ENCODE data around the gene TM7SF3. TPM values are rescaled to one million over a fixed set of nuclear protein-coding genes. Genes with fewer than 3 reads are reported as not detected.
A peak's percentile ranks its signal among the peaks of the same experiment; 100 is the strongest.

TM7SF3 gene
- total and polyA plus RNA-seq, 2 donors (not counting 1 experiment from before 2014, with no cell fraction given): 85.3 to 156 TPM

- H3K27ac ChIP-seq (ENCODE audit: insufficient read depth, low read length): peak overlapping the region; percentile 59
- H3K9ac ChIP-seq (ENCODE audit: insufficient read depth, low read length): no peak overlapping the region
- peak overlapping the region; percentile 87 for H3K4me2 ChIP-seq (ENCODE audit: extremely low read depth, insufficient read depth, low read length)
- DNase-seq (ENCODE audit: low read depth in 2 of 2): no peak
- no peaks in the 10 kb centered on the region for H3K36me3 ChIP-seq (ENCODE audit: control insufficient read depth, insufficient read depth, low read length)
- TF ChIP-seq CTCF (conservative IDR thresholded peaks at IDR 0.05 in 1 of 2, IDR thresholded peaks at IDR 0.05 in 1 of 2; ENCODE audit: low read depth in 1 of 2, low read length in 2 of 2) (peak in 1 of 2 donors; percentile 14), EZH2 (IDR thresholded peaks at IDR 0.05; ENCODE audit: low read length, missing control alignments) (no peak)
- no peaks in the 10 kb centered on the region for H3K4me1 ChIP-seq (ENCODE audit: control insufficient read depth, extremely low read depth, insufficient read depth, low read length)
- no peaks in the 10 kb centered on the region for H3K27me3 ChIP-seq (ENCODE audit: control insufficient read depth, insufficient read depth, low read length)
- H3K4me3 ChIP-seq (replicated peaks in 1 of 4; ENCODE audit: control extremely low read depth in 1 of 4, insufficient read depth in 1 of 4, low read depth in 3 of 4, low read length in 4 of 4): peak overlapping the region; percentile 12 to 93 (median 52)
- H4K20me1 ChIP-seq (ENCODE audit: control insufficient read depth, extremely low read depth, insufficient read depth, low read length): no peaks in the 10 kb centered on the region
- peaks cover 2% of the 10 kb centered on the region for H3K79me2 ChIP-seq (ENCODE audit: control insufficient read depth, insufficient read depth, low read length)
- peak overlapping the region; percentile 68 for H2AFZ ChIP-seq (ENCODE audit: low read length)
- H3K9me3 ChIP-seq (ENCODE audit: control insufficient read depth, insufficient read depth, low read depth, low read length): no peaks in the 10 kb centered on the region
Measured at GRCh38 chr12:27014859-27015729, 910 bp upstream of the TM7SF3 start.

- Histone ChIP-seq H2AFZ (ENCODE audit: low read length) (peak overlapping the region; percentile 92), H3K27me3 (ENCODE audit: control insufficient read depth, insufficient read depth, low read length) (no peaks in the 10 kb centered on the region), H3K4me2 (ENCODE audit: extremely low read depth, insufficient read depth, low read length) (peak overlapping the region; percentile 85), H3K4me3 (replicated peaks in 1 of 4; ENCODE audit: control extremely low read depth in 1 of 4, insufficient read depth in 1 of 4, low read depth in 3 of 4, low read length in 4 of 4) (peak overlapping the region; percentile 82 to 96 (median 90)), H3K36me3 (ENCODE audit: control insufficient read depth, insufficient read depth, low read length) (no peaks in the 10 kb centered on the region), H3K27ac (ENCODE audit: insufficient read depth, low read length) (peak overlapping the region; percentile 53), H3K9ac (ENCODE audit: insufficient read depth, low read length) (peak overlapping the region; percentile 50), H3K4me1 (ENCODE audit: control insufficient read depth, extremely low read depth, insufficient read depth, low read length) (peaks cover 2% of the 10 kb centered on the region), H4K20me1 (ENCODE audit: control insufficient read depth, extremely low read depth, insufficient read depth, low read length) (no peaks in the 10 kb centered on the region), H3K79me2 (ENCODE audit: control insufficient read depth, insufficient read depth, low read length) (peaks cover 2% of the 10 kb centered on the region), H3K9me3 (ENCODE audit: control insufficient read depth, insufficient read depth, low read depth, low read length) (no peaks in the 10 kb centered on the region)
- TF ChIP-seq CTCF (conservative IDR thresholded peaks at IDR 0.05 in 1 of 2, IDR thresholded peaks at IDR 0.05 in 1 of 2; ENCODE audit: low read depth in 1 of 2, low read length in 2 of 2): peak in 1 of 2 donors; percentile 5
- no peak for TF ChIP-seq EZH2 (IDR thresholded peaks at IDR 0.05; ENCODE audit: low read length, missing control alignments)
- DNase-seq (ENCODE audit: low read depth in 2 of 2): peak; percentile 42 to 48
Measured at GRCh38 chr12:27013611-27014084, 536 bp downstream of the TM7SF3 start.

GRCh38 chr12:27012982-27013255 lies 1.3 kb downstream of the TM7SF3 start:
- no peak overlapping the region for H3K9ac ChIP-seq (ENCODE audit: insufficient read depth, low read length)

More at GRCh38 chr12:27012982-27013255, 1.3 kb downstream of the TM7SF3 start:
- H3K4me2 ChIP-seq (ENCODE audit: extremely low read depth, insufficient read depth, low read length): peak overlapping the region; percentile 85
- peaks cover 2% of the 10 kb centered on the region for H3K4me1 ChIP-seq (ENCODE audit: control insufficient read depth, extremely low read depth, insufficient read depth, low read length)
- no peaks in the 10 kb centered on the region for H3K9me3 ChIP-seq (ENCODE audit: control insufficient read depth, insufficient read depth, low read depth, low read length)
- H3K4me3 ChIP-seq (replicated peaks in 1 of 4; ENCODE audit: control extremely low read depth in 1 of 4, insufficient read depth in 1 of 4, low read depth in 3 of 4, low read length in 4 of 4): peak overlapping the region in 3 of 4 experiments; percentile 82 to 93 (median 87)
- H3K36me3 ChIP-seq (ENCODE audit: control insufficient read depth, insufficient read depth, low read length): no peaks in the 10 kb centered on the region
- TF ChIP-seq CTCF (conservative IDR thresholded peaks at IDR 0.05 in 1 of 2, IDR thresholded peaks at IDR 0.05 in 1 of 2; ENCODE audit: low read depth in 1 of 2, low read length in 2 of 2): no peak
- no peak for TF ChIP-seq EZH2 (IDR thresholded peaks at IDR 0.05; ENCODE audit: low read length, missing control alignments)
- H3K27ac ChIP-seq (ENCODE audit: insufficient read depth, low read length): no peak overlapping the region
- peaks cover 2% of the 10 kb centered on the region for H3K79me2 ChIP-seq (ENCODE audit: control insufficient read depth, insufficient read depth, low read length)
- DNase-seq (ENCODE audit: low read depth in 2 of 2): no peak
- H2AFZ ChIP-seq (ENCODE audit: low read length): no peak overlapping the region
- H4K20me1 ChIP-seq (ENCODE audit: control insufficient read depth, extremely low read depth, insufficient read depth, low read length): no peaks in the 10 kb centered on the region
- no peaks in the 10 kb centered on the region for H3K27me3 ChIP-seq (ENCODE audit: control insufficient read depth, insufficient read depth, low read length)

All from fibroblast of lung (primary cell).